ENCODE measurements around the gene MTA1.

MTA1 gene

DNA sequence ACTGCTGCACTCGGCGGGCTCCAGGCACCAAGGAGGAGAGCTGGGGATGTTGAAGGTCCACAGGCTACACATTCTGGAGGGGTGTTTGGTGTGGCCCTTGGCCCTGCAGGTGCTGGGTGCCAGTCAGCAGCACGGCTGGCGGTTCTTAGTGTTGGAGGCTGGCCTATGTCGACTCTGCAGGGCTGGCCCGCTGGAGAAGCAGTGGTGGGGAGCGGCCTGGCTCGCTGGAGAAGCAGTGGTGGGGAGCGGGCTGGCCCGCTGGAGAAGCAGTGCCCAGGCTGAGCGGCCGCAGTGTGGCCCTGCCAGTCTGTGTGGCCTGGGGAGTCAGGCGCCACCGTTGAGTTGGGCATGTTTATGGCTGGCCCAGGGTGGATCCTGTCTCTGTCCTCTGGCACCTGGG, 27.3 kb downstream of the MTA1 start:
- no peak for DNase-seq

GRCh38 chr14:105447651-105448640, 28.3 kb downstream of the MTA1 start:
- DNase-seq, result no peak

- peak; percentile 31 for DNase-seq
These were observed 29.1 kb downstream of the MTA1 start for GRCh38 chr14:105448706-105449111.

DNA sequence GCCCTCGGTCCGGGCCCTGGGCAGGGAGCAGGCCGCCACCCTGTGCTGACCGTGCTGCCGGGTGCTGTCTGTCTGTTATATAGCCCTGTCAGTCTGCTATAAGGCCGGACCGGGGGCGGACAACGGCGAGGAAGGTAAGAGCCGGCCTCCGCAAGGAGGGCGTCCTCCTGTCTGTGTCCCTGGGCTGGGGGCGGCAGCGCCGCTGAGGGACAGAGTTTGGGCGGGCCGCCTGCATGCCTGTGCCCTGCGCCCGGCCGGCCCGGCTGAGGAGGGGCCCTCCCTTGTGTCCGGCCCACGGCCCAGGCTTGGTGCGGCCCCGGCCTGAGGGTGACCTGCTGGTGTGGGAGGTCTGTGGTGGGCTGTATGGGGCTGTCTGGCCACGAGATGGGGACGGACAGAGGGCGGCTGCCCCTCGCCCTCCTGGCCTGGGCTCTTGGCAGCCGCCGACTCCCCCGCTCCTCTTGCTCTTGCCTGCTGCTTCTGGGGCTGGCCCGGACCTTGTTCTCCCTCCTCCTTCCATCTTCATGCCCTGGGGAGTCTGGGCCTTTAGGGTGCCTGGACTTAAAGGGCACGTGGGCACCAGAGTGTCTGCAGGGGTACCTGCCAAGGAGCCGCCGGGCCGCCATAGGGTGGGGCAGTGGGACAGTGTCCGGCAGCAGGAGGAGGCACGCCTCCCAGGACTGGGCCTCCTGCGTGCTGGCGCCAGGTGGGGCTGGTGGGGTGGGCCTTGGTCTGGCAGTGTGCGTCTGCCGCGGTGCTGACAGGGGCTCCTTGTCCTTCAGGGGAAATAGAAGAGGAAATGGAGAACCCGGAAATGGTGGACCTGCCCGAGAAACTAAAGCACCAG, 29.9 kb downstream of the MTA1 start:
- DNase-seq, result no peak

- DNase-seq, result no peak
These were observed 30.5 kb downstream of the MTA1 start for GRCh38 chr14:105450123-105450505.

- DNase-seq, result no peak
These were observed 31.5 kb downstream of the MTA1 start for GRCh38 chr14:105450864-105451720.

GRCh38 chr14:105452963-105453362, 33.3 kb downstream of the MTA1 start:
- no peak for DNase-seq

DNA sequence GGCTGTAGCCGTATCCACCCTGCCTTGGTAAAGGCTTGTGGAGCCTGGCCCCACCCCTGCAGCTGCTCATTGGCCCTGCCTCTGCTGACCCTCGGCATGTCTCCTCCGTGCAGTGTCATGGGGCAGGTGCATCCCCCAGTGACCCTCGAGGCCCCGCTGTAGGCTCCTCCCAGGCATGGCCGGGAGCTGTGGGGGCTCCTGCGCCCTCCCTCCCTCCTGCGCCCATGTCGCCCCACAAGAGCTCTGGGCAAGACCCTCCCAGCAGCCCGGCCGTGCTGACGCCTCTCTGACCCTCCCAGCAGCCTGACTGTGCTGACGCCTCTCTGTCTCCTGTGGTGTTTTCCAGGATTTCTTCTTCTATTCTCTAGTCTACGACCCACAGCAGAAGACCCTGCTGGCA, 34.2 kb downstream of the MTA1 start:
- no peak for DNase-seq

DNA sequence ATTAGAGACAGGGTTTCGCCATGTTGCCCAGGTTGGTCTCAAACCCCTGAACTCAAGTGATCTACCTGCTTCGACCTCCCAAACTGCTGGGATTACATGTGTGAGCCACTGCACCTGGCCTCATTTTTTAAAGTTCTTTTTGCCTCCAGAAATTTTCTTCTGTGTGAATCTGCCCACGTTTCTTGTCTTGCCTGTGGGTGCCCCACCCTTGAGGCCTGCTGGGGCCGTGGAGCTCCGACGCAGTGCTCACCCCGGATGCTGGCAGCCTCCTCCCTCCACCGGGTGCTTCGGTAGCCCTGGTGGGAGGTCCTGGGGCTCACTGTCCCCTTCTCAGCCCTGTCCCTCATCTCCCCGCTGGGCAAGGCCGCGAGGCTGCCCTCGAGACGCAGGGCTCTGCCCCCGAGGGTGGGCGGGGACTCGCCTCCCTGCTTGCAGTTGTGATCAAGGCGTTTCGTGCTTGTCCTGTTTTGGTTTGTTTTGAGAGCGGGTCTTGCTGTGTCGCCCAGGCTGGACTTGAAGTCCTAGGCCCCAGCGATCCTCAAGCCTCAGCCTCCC, 35.5 kb downstream of the MTA1 start:
- no peak for DNase-seq

- DNase-seq, result no peak
These were observed 36.4 kb downstream of the MTA1 start for GRCh38 chr14:105455766-105456660.

DNA sequence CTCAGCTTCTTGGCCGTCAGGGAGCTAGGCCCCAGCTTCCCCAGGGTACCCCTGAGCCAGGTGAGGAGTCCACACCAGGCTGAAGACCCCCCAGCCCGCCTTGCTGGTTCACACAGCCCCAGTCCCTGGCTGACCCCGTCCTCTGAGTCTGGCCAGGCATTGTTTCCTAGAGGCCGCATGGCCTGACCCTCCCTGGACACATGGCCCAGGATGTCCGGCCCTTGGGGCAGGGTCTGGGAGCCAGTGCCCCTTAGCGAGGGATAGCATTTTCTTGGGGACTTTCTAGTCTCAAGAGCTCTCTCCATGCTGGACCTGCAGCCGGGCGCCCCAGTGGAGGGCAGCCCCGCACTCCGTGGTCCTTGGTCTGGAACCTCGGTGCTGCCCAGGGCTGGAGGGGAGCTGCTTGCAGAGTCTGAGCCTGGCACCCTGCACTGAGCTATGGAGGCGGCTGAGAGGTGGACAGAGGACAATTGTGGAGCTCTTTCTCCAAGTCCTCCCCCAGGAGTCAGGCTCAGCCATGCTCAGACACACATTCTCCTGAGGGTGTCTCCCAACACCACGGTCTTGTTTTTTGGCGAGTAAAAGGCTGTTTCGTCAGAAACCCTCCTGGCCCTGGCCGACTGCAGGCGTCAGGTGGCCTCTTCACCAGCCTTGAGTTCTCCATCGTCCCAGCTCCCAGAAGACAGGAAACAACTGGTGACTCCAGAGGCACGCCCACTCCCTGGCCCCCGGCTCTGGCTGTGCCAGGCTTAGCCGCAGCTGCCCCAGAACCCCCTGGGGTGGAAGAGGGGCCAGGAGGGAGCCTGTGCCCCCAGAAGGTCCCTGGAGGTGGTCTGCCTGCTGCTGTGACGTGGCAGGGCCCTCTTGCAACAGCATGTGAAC, 37.4 kb downstream of the MTA1 start:
- no peak for DNase-seq

DNA sequence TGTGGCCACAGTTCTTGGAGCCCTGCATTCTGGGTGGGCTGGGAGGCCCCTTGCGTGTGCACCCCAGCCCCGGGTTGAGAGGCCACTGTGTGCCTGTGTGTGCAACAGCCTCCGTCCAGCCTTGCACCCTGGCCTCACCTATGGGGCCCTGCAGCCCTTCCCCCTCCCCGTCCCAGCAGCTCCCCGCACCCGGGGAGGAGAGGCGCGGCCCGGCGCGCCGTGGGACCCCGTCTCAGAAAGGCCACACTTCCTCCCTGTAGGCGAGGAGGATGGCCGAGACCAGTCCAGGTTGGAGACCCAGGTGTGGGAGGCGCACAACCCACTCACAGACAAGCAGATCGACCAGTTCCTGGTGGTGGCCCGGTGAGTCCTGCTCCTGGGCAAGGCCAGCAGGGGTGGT, 38.4 kb downstream of the MTA1 start:
- no peak for DNase-seq

DNA sequence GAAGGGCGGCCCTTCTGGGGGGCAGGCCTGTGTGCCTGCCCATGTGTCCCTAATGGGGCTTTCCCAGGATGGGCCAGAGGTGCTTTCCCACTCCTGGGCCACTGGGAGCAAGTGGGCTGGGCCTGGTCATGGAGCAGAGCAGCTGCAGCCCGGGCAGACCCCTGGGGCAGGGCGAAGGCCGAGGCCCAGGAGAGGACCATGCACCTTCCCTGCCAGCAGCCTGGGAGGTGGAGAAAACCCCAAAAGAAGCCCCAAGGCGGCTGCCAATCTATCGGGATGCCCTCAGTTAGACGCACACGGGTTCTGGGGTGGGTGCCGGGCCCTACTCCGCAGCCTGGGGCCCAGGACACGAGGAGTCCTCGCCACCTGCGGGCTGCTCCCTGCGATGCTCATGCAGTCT, 38.9 kb downstream of the MTA1 start:
- no peak for DNase-seq

- DNase-seq, result no peak
These were observed 40.5 kb downstream of the MTA1 start for GRCh38 chr14:105460116-105460515.

GRCh38 chr14:105460616-105461015, 41.0 kb downstream of the MTA1 start:
- DNase-seq, result no peak

GRCh38 chr14:105461903-105462302, 42.3 kb downstream of the MTA1 start:
- no peak for DNase-seq

GRCh38 chr14:105464501-105464900, 44.9 kb downstream of the MTA1 start:
- DNase-seq, result no peak

DNA sequence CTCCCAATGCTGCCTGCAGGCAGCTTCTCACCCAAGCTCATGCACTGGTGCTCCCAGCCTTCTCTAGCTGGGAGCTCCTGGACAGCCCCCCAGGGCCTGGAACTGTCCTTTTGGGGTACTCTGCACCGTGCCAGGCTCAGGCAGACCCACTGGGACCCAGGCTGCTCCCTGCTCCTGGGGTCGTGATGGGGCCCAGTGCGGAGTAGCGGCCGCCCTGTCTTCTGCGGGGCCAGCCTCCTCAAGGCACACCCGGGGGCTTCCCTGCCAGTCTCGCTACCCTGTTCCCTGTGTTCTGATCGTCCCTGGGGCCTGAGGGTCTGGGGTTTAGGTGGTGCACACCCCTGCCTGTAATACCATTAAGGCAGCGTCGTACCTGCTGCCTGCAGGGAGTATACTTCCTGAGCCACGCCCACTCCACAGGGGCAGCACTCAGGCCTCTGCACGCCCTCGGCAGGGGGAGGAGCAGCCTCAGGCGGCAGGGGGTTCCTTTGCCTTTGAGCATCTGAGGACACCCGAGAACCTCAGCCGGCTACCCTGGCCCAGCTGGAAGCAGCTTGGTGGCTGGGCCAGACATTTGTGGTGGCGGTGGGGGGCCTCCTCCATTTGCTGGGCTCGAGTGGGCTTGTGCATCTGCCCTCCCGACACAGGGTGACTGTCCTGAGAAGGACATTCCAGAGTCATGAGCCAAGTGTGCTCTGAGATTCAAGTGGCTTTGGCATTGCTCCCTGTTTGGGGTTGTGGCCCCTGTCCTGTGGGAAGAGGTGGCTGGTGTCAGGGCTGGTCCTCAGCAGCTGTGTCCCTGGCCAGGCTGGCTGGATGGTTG, 45.8 kb downstream of the MTA1 start:
- peak; percentile 33 for DNase-seq

- DNase-seq, result no peak
These were observed 47.1 kb downstream of the MTA1 start for GRCh38 chr14:105466531-105467248.

Data from COR-L47 (cell line).